HepG2 (cell line): Measurements from ENCODE around the gene HOXC9. TPM values are rescaled to one million over a fixed set of nuclear protein-coding genes. Genes with fewer than 3 reads are reported as not detected.

Source experiments
- ATAC-seq: fragments of 200-7000 bp; cut with Tn5 transposase; 3 replicates; pipeline ENCODE4 v1.9.1; 2020; ENCODE audit warnings: mild to moderate bottlenecking, moderate library complexity
- BruUV-seq: library from RNA; stranded (reverse); fragments of 400-500 nt; replicated peaks from 2 replicates; lab custom pipeline; 2021; lab: Mats Ljungman, UMichigan
- CTCF ChIA-PET: fragments of 300-600 bp; formaldehyde crosslinking; extraction: SDS; loops from one replicate; lab custom pipeline; 2021; ENCODE audit warnings: low total read pairs, inconsistent platforms, low intra/inter-chr PET ratio; lab: Yijun Ruan, JAX
- POLR2A ChIA-PET: fragments of 350-600 bp; sonication (Branson Sonifier 250); formaldehyde crosslinking; loops from one replicate; lab custom pipeline; 2020; ENCODE audit warnings: antibody characterized with exemption, inconsistent platforms; lab: Yijun Ruan, JAX
- DNase-seq: peaks from one replicate; pipeline ENCODE4 v3.0.0-alpha.2; 2015; ENCODE audit warnings: low spot score
- FAIRE-seq: peaks from 3 replicates; lab custom pipeline; 2011; peaks lifted over from hg19 to GRCh38; lab: Jason Lieb, UNC
- H2AFZ ChIP-seq: one replicate; pipeline ENCODE4 v1.6.1; 2011; ENCODE audit warnings: low read length, inconsistent platforms
- H3K27ac ChIP-seq: fragments of 300-600 bp; 3 replicates; pipeline ENCODE4 v1.8.0; 2011; ENCODE audit warnings: mixed run types, mild to moderate bottlenecking, mixed read lengths, low read length, inconsistent platforms; ENCODE audit not compliant: insufficient read depth; ENCODE audit errors: extremely low read length
- H3K27me3 ChIP-seq, 2 experiments: fragments of 200-600 bp in 1 of 2; 2 replicates in 1 of 2; 3 replicates in 1 of 2; pipeline versions ENCODE4 v1.6.0 to v1.8.0; 2011; ENCODE audit warnings: low read length in 2 of 2, mild to moderate bottlenecking in 2 of 2, moderate library complexity in 2 of 2, inconsistent platforms in 1 of 2; ENCODE audit not compliant: insufficient read depth in 2 of 2, control insufficient read depth in 1 of 2
- H3K36me3 ChIP-seq, 2 experiments: fragments of 200-600 bp in 1 of 2; replicated peaks in 1 of 2; 2 replicates in 1 of 2; 3 replicates in 1 of 2; pipeline versions ENCODE4 v1.5.1 to v1.8.0; 2011; ENCODE audit warnings: low read length in 2 of 2, inconsistent platforms in 1 of 2; ENCODE audit not compliant: insufficient read depth in 2 of 2, control insufficient read depth in 1 of 2
- H3K4me1 ChIP-seq: 2 replicates; pipeline ENCODE4 v1.5.1; 2012; ENCODE audit warnings: low read length, inconsistent platforms; ENCODE audit not compliant: insufficient read depth
- H3K4me2 ChIP-seq: 2 replicates; pipeline ENCODE4 v1.6.0; 2011; ENCODE audit warnings: low read depth, low read length, inconsistent platforms
- H3K4me3 ChIP-seq, 3 experiments: fragments of 200-600 bp in 1 of 3; sonication (generic), shearing (Covaris generic) in 1 of 3; replicated peaks in 1 of 3; 2 replicates each; pipeline ENCODE4 v1.5.1; 2011 to 2016; ENCODE audit warnings: low read length in 3 of 3, inconsistent platforms in 2 of 3, low read depth in 2 of 3, mild to moderate bottlenecking in 2 of 3, control low read depth in 1 of 3, mixed read lengths in 1 of 3; ENCODE audit not compliant: insufficient read depth in 1 of 3
- H3K79me2 ChIP-seq: one replicate; pipeline ENCODE4 v1.6.1; 2011; ENCODE audit warnings: low read length, inconsistent platforms; ENCODE audit not compliant: insufficient read depth
- H3K9ac ChIP-seq: 2 replicates; pipeline ENCODE4 v1.6.0; 2011; ENCODE audit warnings: mild to moderate bottlenecking, low read depth, low read length, inconsistent platforms; ENCODE audit not compliant: insufficient read depth
- H3K9me3 ChIP-seq: 2 replicates; pipeline ENCODE4 v1.5.1; 2012; ENCODE audit warnings: mild to moderate bottlenecking, low read length
- H4K20me1 ChIP-seq: 2 replicates; pipeline ENCODE4 v1.6.0; 2011; ENCODE audit warnings: inconsistent platforms, mild to moderate bottlenecking, low read length, moderate library complexity; ENCODE audit not compliant: insufficient read depth
- HHEX ChIP-seq: IDR thresholded peaks from 2 replicates; pipeline ENCODE4 v1.6.1; 2016; ENCODE audit warnings: control low read depth
- MYC ChIP-seq: sonication (generic); formaldehyde crosslinking; IDR thresholded peaks from 2 replicates; pipeline ENCODE4 v1.9.0; 2021; ENCODE audit warnings: missing genetic modification reagents, borderline replicate concordance
- PREB ChIP-seq: sonication (generic); formaldehyde crosslinking; IDR thresholded peaks from 2 replicates; pipeline ENCODE4 v1.4.0; 2020; ENCODE audit warnings: missing genetic modification reagents
- SOX13 ChIP-seq, 3 experiments: fragments of 450-650 bp in 1 of 3; sonication (generic) in 1 of 3; formaldehyde crosslinking in 1 of 3; IDR thresholded peaks in 2 of 3; conservative IDR thresholded peaks in 1 of 3; 2 replicates each; pipeline versions ENCODE4 v1.5.0 to v1.6.1; 2016 to 2020; ENCODE audit warnings: antibody characterized with exemption in 1 of 3, mild to moderate bottlenecking in 1 of 3, missing compliant biosample characterization in 1 of 3, missing genetic modification reagents in 1 of 3, moderate library complexity in 1 of 3
- TMF1 ChIP-seq: sonication (generic); formaldehyde crosslinking; IDR thresholded peaks from 2 replicates; pipeline ENCODE4 v1.8.1; 2022; ENCODE audit warnings: low read depth, missing genetic modification reagents
- ZNF484 ChIP-seq: sonication (generic); formaldehyde crosslinking; IDR thresholded peaks from 2 replicates; pipeline ENCODE4 v1.5.1; 2020; ENCODE audit warnings: mild to moderate bottlenecking, low read depth, missing genetic modification reagents, borderline replicate concordance
- ZNF746 ChIP-seq: sonication (generic); formaldehyde crosslinking; IDR thresholded peaks from 2 replicates; pipeline ENCODE4 v1.8.0; 2022; ENCODE audit warnings: mild to moderate bottlenecking, missing genetic modification reagents
- WGBS: methylation state at CpG from one replicate; pipeline ENCODE4 v1.1.6; 2017; ENCODE audit warnings: low lambda C conversion rate; 5-methylcytosine and 5-hydroxymethylcytosine counted together
- in situ Hi-C: cut with HindIII; loops from 2 replicates; pipeline ENCODE4 v1.10.0; 2017; ENCODE audit warnings: low pct_unique_long_range_greater_than_20kb; ENCODE audit not compliant: extremely low pct_ligation_motif_present
- intact Hi-C: fragments of 100-400 bp; cut with micrococcal nuclease; formaldehyde crosslinking; loops from one replicate; pipeline ENCODE4 v1.10.0; 2022; ENCODE audit not compliant: unreplicated experiment
- polyA plus RNA-seq, 8 experiments: library from polyadenylated mRNA; depleted of rRNA in 3 of 8; stranded (reverse) in 7 of 8; unstranded in 1 of 8; fragments of >200 nt; fragmentation: Illumina TruSeq in 4 of 8; extraction: Trizol in 4 of 8; gene quantifications; 2 replicates each; pipeline versions ENCODE4 v1.2.1 to v1.2.3, GENCODE V29; 2011 to 2016; ENCODE audit warnings: low read depth in 4 of 8, missing spikeins in 1 of 8, mixed read lengths in 1 of 8; ENCODE audit not compliant: insufficient read depth in 1 of 8
- total RNA-seq, 5 experiments: library from RNA; depleted of rRNA; stranded (reverse); fragments of >200 nt; fragmentation: Illumina TruSeq; extraction: Trizol; gene quantifications; 2 replicates each; pipeline ENCODE4 v1.2.3, GENCODE V29; 2016; ENCODE audit warnings: low read depth in 1 of 5

Gene HOXC9
- total and polyA plus RNA-seq, 2 of the 13 experiments (the other 11 are each of a cell fraction or from before 2014, with no cell fraction given): 0.11 to 1.1 TPM

- ChIA-PET POLR2A (no interaction called here), CTCF (no interaction called here)
- 61% methylated on average over 18 of the region's 19 CpGs for WGBS
- H3K36me3 ChIP-seq: no peaks in the 10 kb centered on the region
- peaks cover 24 to 92% of the 10 kb centered on the region in 2 experiments for H3K27me3 ChIP-seq
- in situ Hi-C loops: no loop called here
- FAIRE-seq: no peak
- BruUV-seq: no TSS peak
- H3K27ac ChIP-seq: no peak overlapping the region
- ATAC-seq: no peak
- H2AFZ ChIP-seq: no peak overlapping the region
- H4K20me1 ChIP-seq: no peaks in the 10 kb centered on the region
- no peaks in the 10 kb centered on the region for H3K9me3 ChIP-seq
- no peak overlapping the region for H3K4me3 ChIP-seq
- DNase-seq: no peak
- H3K4me1 ChIP-seq: peaks cover 32% of the 10 kb centered on the region
- intact Hi-C loops: loop anchor here (10.0 kb wide), 1 partner anchor 362 kb away; the partner anchor contains the start of gene GPR84
- TF ChIP-seq PREB (CRISPR knock-in tag) (no peak), ZNF746 (CRISPR knock-in tag) (no peak), TMF1 (CRISPR knock-in tag) (no peak), ZNF484 (CRISPR knock-in tag) (no peak), HHEX (no peak), MYC (CRISPR knock-in tag) (no peak), SOX13 (IDR thresholded peaks at IDR 0.05) (no peak), SOX13 (CRISPR knock-in tag; conservative IDR thresholded peaks at IDR 0.05 in 1 of 2, IDR thresholded peaks at IDR 0.05 in 1 of 2) (no peak)
- H3K4me2 ChIP-seq: no peak overlapping the region
- no peaks in the 10 kb centered on the region for H3K79me2 ChIP-seq
- no peak overlapping the region for H3K9ac ChIP-seq
These were observed 3.0 kb downstream of the HOXC9 start for GRCh38 chr12:54002915-54003389.
